ENCODE data around the gene NPPB.
A peak's percentile ranks its signal among the peaks of the same experiment; 100 is the strongest.

The NPPB gene

DNA sequence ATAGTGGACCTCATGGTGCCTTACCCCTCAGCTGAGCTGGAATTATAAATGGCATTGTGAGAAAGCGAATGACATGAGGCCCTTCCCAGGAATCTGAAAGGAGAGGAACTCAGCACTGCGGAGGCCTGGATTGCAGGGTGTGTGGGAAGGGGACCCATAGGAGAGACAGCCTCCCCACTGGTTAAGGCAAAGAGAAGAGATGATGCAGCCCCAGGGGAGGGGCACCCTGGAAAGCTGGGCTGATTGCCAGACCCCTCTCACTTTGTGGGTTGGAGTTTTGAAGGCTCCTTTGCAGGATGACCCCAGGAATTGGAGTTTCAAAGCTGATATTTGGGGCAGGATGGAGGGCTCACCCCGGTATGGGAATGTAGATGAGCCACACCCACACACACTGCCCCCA is 2.0 kb downstream of the NPPB start:
- no peak for DNase-seq

DNA sequence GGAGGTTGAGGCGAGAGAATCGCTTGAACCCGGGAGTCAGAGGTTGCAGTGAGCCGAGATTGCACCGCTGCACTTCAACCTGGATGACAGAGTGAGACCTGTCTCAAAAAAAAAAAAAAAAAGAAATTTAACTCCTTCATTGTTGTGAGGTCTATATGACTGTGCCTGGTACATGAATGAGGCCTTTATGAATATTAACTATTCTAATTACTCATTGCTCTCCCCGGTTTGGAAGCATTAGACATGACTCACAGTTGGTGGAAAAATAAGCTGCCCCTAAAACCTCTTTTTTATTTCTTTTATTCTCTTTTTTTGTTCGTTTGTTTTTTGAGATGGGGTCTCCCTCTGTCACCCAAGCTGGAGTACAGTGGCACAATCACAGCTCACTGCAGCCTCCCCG is 3.3 kb downstream of the NPPB start:
- no peak for DNase-seq

GRCh38 chr1:11854519-11854918 is 4.2 kb downstream of the NPPB start:
- no peak for DNase-seq

DNA sequence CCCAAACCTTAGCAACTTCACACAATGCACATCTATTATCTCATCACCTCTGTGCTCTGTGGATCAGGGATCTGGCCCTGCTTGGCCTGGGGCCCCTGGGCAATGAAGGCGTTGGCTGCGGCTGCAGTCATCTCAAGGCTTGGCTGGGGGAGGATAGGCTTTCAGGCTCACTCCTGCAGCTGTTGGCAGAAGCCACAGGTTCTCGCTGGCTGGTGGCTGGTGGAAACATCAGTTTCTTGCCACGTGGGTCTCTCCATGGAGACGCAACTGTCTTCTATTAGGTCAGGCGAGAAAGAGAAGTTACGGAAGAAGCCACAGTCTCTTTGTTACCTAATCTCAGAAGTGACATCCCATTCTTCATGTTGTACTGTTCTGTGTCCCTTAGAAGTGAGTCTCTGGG is 7.6 kb downstream of the NPPB start:
- DNase-seq = peak; percentile 41 to 46 (median 44)

GRCh38 chr1:11850156-11850555 is 8.6 kb downstream of the NPPB start:
- no peak for DNase-seq

DNA sequence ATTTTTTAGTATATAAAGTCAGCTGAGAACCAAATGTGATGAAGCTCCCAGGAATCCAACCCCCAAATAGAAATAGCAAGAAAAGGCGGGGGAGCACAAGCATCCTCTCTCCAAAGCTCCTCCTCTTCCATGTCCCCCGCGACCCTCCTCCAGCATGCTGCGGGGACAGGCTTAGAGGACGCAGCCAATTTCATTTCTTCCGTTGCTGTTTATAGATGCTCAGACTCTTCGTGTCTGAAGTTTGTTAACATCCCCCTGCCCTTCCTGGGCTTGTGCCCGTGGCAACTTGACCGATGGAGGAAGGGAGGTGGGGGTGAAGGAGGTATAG is 10.4 kb downstream of the NPPB start:
- DNase-seq = no peak

DNA sequence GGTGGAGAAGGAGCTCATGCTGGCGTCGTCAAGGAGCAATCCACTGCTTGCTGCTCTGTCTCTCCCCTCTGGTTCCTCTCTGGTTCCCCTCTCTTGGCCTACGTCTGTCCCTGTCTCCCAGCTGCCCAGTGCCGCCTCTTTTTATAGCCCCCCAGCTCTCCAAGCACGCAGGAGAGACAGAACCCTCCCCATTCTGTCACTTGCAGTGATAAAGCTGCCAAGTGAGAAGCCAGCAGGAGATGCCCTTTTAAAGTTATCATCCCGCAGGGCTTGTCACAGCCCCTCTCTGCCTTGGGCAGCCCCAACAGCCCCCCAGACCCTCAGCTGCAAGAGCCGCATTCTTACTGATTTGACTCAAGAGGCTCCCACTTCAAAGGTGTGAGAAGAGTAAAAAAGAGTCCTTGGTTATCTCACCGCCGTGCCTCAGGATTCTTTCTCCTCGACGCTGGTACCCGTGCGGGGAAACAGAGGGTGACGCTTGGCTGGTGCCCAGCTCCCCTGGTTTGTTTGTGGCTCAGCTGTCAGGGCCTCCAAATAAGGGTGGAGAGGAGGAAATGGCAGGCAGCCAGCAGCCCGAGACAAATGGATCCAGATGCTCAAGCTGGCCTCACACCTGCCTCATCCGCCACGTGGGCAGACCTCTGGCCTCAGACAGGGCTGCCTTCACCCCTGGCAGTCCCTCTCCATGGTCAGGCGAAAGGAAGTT is 10.9 kb downstream of the NPPB start, which contains the start of gene NPPA:
NPPA (minus strand) TSS at position 117 of the 706 bp plus-strand sequence; CDS start at position 18, 99 bp downstream.
- no peak for DNase-seq

DNA sequence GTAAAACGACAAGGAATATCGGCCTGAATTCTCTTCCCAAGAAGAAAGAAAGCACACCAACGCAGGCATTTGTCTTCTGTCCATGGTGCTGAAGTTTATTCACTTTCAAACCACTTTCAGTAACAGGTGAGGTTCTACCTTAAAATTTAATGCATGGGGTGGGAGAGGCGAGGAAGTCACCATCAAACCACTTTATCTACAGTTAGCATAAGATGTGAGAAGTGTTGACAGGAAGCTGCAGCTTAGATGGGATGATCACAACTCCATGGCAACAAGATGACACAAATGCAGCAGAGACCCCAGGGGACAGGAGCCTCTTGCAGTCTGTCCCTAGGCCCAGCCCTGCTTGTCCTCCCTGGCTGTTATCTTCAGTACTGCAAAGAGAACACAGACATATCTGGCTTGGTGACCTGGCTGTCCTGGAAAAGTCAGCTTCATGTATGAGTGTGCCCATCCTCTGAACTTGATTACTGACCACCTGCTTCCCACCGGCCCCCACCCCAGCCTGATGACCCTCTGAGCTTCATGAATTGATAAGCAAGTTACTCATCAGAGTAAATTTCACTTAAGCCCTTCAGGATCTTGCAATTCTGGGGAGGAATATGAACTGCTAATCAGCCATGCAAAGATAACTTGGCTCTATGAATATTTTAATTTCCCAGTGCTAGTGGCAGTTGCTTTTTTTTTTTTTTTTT is 13.0 kb downstream of the NPPB start:
- no peak for DNase-seq

DNA sequence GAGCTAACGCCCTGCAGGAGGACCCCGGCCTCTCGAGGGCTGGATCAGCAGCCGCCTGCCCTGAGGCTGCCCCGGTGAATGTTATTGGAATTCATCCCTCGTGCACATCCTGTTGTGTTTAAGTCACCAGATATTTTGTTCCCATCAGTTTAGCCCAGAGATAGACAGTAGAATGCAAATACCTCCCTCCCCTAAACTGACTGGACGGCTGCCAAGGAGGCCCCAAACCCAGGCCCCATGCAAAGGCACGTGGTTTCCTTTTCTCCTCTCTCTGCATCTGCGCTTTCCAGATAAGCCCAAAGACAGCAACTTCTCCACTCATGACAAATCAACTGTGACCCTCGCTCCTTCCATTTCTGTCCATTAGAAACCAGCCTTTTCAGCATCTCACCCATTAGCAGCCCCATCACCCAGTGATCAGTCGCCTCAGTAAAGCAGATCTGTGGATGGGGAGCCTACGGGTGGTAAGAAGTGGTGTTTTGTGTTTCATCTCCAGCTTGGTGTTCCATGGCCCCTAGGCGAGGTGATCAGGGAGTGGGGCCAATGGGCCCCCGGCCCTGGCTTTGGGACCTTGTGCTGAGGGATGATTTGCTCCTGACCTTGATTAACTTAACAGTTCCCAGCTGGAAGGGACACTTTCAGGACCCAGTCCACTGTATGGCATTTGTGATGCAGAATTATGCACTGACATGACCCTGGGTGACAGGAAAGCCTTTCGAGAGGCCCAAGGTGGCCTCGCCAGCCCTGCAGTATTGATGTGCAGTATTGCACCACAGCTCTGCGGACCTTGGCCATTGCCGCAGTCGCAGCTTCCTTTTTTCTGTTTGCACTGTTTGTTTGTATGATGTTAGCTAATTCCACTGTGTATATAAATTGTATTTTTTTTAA is 16.3 kb downstream of the NPPB start:
- DNase-seq = peak; percentile 44 to 53 (median 47)

DNA sequence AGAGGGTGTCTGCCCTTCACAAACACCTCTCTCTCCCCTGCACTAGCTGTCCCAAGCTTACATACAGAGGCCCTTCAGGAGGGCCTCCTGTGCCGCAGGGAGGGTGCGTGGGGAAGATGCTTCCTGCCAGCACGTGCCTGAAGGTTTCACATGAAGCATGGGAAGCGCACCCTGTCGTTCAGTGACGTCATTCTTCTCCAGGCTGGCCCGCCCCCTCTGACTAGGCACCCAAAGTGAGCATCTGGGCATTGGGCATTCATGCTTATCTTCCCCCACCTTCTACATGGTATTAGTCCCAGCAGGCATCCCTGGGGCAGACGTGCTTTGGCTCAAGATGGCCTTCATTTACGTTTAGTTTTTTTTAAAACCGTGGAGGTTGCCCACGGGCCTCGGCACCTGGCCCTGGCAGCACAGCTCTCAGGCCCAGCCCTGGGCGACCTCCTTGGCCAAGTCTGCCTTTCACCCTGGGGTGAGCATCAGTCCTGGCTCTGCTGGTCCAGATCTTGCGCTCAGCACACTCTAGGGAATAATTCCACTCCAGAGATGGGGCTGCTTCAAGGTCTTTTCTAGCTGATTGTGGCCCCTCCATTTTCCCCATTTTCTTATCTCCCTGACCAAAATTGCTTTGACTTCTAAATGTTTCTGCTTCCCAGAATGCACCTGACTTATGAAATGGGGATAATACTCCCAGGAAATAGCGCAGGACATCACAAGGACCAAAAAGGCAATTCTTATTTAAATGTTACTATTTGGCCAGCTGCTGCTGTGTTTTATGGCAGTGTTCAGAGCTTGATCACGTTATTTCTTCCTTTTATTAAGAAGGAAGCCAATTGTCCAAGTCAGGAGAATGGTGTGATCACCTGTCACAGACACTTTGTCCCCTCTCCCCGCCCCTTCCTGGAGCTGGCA is 17.2 kb downstream of the NPPB start:
- peak; percentile 39 to 58 (median 44) for DNase-seq

- DNase-seq = no peak
These were observed 18.7 kb downstream of the NPPB start for GRCh38 chr1:11839727-11840705.

DNA sequence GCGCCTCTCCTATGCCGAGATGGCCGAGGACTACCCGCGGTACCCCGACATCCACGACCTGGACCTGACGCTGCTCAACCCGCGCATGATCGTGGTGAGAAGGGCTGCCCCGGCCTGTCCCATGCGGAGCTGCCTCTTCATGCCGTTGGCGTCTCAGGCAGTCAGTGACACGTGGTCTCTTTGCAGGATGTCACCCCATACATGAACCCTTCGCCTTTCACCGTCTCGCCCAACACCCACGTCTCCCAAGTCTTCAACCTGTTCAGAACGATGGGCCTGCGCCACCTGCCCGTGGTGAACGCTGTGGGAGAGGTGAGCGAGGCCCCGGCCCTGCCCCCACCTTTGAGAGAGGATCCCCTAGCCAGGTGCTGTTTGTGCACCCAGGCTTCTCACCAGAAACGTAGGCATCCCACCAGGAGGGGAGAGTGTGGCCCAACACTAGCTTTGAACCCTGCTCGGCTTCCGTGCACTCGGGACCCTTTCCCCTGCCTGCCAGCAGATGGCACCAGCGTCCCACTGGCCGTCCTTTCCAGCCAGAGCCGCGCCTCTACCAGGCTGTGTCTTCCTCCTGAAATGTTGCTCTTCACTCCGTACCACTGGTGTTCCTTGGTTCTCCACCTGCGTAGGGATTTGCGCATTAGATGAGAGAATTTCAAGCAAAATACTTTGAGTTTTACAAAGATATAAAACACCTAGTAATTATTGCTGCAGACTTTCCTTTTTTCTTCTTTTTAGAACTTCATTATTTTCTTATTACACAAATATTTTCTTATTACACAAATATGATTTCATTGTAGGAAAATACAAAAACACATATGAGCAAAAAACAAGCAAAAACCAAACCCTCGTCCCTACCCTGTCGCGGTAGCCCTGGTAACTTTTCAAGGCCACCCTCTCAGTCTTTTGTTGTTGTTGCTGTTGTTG is 20.1 kb downstream of the NPPB start:
- DNase-seq = peak; percentile 74 to 82 (median 79)

- DNase-seq = no peak
These were observed 20.9 kb downstream of the NPPB start for GRCh38 chr1:11837767-11838348.

GRCh38 chr1:11836955-11837766 is 21.6 kb downstream of the NPPB start:
- no peak for DNase-seq

- no peak for DNase-seq
These were observed 23.1 kb downstream of the NPPB start for GRCh38 chr1:11835441-11836225.

DNA sequence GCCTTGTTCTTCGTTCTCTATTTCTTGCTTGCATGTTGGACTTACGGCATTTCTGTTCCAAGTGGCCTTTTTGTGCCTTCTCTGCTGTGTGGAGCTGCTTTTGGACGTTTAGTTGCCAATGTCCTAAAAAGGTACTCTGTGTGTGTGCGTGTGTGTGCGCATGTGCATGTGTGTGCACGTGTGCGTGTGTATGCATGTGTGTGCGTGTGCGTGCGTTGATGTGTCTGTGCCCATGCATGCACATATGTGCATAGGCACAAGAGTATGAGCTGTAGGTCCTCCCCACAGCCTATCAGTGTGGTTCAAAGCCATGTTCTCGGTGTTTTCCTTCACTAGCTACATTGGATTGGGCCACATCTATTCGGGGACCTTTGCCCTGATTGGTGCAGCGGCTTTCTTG is 24.8 kb downstream of the NPPB start:
- DNase-seq = no peak

- DNase-seq = no peak
These were observed 25.2 kb downstream of the NPPB start for GRCh38 chr1:11833497-11833896.
